ENCODE results near the gene SOS1.
"Not testable (repeated sequence)": the region's sequence is repeated elsewhere in the genome, so short reads cannot be mapped to it uniquely, and the experiment has no call there.

SOS1 gene

GRCh38 chr2:38973266-38973665 lies 147.6 kb downstream of the SOS1 start:
- no peak for DNase-seq (ENCODE audit: low read depth in 3 of 3)

GRCh38 chr2:38971377-38971776 lies 149.5 kb downstream of the SOS1 start:
- no peak for DNase-seq (ENCODE audit: low read depth in 3 of 3)

- DNase-seq (ENCODE audit: low read depth in 3 of 3): no peak
Observed at GRCh38 chr2:38968021-38968420, 152.8 kb downstream of the SOS1 start.

GRCh38 chr2:38966678-38967077 lies 154.2 kb downstream of the SOS1 start:
- DNase-seq (ENCODE audit: low read depth in 3 of 3): no peak

GRCh38 chr2:38966006-38966405 lies 154.8 kb downstream of the SOS1 start:
- no peak for DNase-seq (ENCODE audit: low read depth in 3 of 3)

- no peak for DNase-seq (ENCODE audit: low read depth in 3 of 3)
Observed at GRCh38 chr2:38960609-38961320, 160.1 kb downstream of the SOS1 start.

- peak; percentile 11 to 73 (median 41) for DNase-seq (ENCODE audit: low read depth in 3 of 3)
Observed at GRCh38 chr2:38959938-38960608, 160.8 kb downstream of the SOS1 start.

- DNase-seq (ENCODE audit: low read depth in 3 of 3): no peak
Observed at GRCh38 chr2:38959466-38959865, 161.4 kb downstream of the SOS1 start.

- no peak for DNase-seq (ENCODE audit: low read depth in 3 of 3)
Observed at GRCh38 chr2:38957972-38958371, 162.9 kb downstream of the SOS1 start.

GRCh38 chr2:38951766-38952165 lies 169.1 kb downstream of the SOS1 start:
- DNase-seq (ENCODE audit: low read depth in 3 of 3): no peak

- DNase-seq (ENCODE audit: low read depth in 3 of 3): no peak
Observed at GRCh38 chr2:38948995-38949394, 171.9 kb downstream of the SOS1 start.

- no peak for DNase-seq (ENCODE audit: low read depth in 3 of 3)
Observed at GRCh38 chr2:38948387-38948882, 172.4 kb downstream of the SOS1 start.

GRCh38 chr2:38947241-38948239 lies 173.3 kb downstream of the SOS1 start:
- DNase-seq (ENCODE audit: low read depth in 3 of 3): peak; percentile 12 to 69 (median 47)

GRCh38 chr2:38945911-38946310 lies 174.9 kb downstream of the SOS1 start:
- no peak for DNase-seq (ENCODE audit: low read depth in 3 of 3)

- DNase-seq (ENCODE audit: low read depth in 3 of 3): no peak
Observed at GRCh38 chr2:38945372-38945771, 175.5 kb downstream of the SOS1 start.

GRCh38 chr2:38943784-38944183 lies 177.1 kb downstream of the SOS1 start:
- no peak for DNase-seq (ENCODE audit: low read depth in 3 of 3)

GRCh38 chr2:38940746-38941145 lies 180.1 kb downstream of the SOS1 start:
- no peak for DNase-seq (ENCODE audit: low read depth in 3 of 3)

- DNase-seq (ENCODE audit: low read depth in 3 of 3): no peak
Observed at GRCh38 chr2:38937548-38937947, 183.3 kb downstream of the SOS1 start.

- not testable (repeated sequence) for DNase-seq (ENCODE audit: low read depth in 3 of 3)
Observed at GRCh38 chr2:38936516-38936915, 184.3 kb downstream of the SOS1 start.

GRCh38 chr2:38935568-38936172 lies 185.2 kb downstream of the SOS1 start:
- no peak for DNase-seq (ENCODE audit: low read depth in 3 of 3)

GRCh38 chr2:38934742-38935141 lies 186.1 kb downstream of the SOS1 start:
- no peak for DNase-seq (ENCODE audit: low read depth in 3 of 3)

GRCh38 chr2:38933653-38934052 lies 187.2 kb downstream of the SOS1 start:
- no peak for DNase-seq (ENCODE audit: low read depth in 3 of 3)

Measured in stimulated activated CD4-positive, alpha-beta T cell treated with anti-CD3 and anti-CD28 coated beads, TNF-alpha, amount 100 ng/mL, for 24 hours (primary cell).